Tibial nerve (tissue), 4 donors: ENCODE measurements around the gene AMPD3.

Source experiments
- CTCF ChIP-seq, 5 experiments: fragments of 200-600 bp in 3 of 5; fragments of 450-650 bp in 2 of 5; sonication (generic) in 3 of 5; IDR thresholded peaks; one replicate each; pipeline ENCODE4 v1.5.1; 2016 to 2019; ENCODE audit warnings: antibody characterized with exemption in 5 of 5, mild to moderate bottlenecking in 3 of 5, moderate library complexity in 2 of 5
- EP300 ChIP-seq, 2 donors: sonication (generic); formaldehyde crosslinking; IDR thresholded peaks; one replicate each; pipeline ENCODE4 v1.6.1; 2017; ENCODE audit warnings: antibody characterized with exemption in 2 of 2, mild to moderate bottlenecking in 1 of 2
- POLR2A ChIP-seq, 2 donors: fragments of 450-650 bp; IDR thresholded peaks; one replicate each; pipeline ENCODE4 v1.6.1; 2017; ENCODE audit warnings: antibody characterized with exemption in 2 of 2, mild to moderate bottlenecking in 2 of 2, moderate library complexity in 2 of 2

- TF ChIP-seq CTCF (IDR thresholded peaks at IDR 0.05) (no peak), EP300 (IDR thresholded peaks at IDR 0.05) (no peak), POLR2A (IDR thresholded peaks at IDR 0.05) (no peak)
Measured at GRCh38 chr11:10462746-10463300, 7.8 kb downstream of the AMPD3 start.
